ENCODE data around the gene MRPS18C. TPM values are rescaled to one million over a fixed set of nuclear protein-coding genes. Genes with fewer than 3 reads are reported as not detected.
"Not testable (repeated sequence)": the region's sequence is repeated elsewhere in the genome, so short reads cannot be mapped to it uniquely, and the experiment has no call there.

MRPS18C gene
- 51.4 TPM for total RNA-seq

DNA sequence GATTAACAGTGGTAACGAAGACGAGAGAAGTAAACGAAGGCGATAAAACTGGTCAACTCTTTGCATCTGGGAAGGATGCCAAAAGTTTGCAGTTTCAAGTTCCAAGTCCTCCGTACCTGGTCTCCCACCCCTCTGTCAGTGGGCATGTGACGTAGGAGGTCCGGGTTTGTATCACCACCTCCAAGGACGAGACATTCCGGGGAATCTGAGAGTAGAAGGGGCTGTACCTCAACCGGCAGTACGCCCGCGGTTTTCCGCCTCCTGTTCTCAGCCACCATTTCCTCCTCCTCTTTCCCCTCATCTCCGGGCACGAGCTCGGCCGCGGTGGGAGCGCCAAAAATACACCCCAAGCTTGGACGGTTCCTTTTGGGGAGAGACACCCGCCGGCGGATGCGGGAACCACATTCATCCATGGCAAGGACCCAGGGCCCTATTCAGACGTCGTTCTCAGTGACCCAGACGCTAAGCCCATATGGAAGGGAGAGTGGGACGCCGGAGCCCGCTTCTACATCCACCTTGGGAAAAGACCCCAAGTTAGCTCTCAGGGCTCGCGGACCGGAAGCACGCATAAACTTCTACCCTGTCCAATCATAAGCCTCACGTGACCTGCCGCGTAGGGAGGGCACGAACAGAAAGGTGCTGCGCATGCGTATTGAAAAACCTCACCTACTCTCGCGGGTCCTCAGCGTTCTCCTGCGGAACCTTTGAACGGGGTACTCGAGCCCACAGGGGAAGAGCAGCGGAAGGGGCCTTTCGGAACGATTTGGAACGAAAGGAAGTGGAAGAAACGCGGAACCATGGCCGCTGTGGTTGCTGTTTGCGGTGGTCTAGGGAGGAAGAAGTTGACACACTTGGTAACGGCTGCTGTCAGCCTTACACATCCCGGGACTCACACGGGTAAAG, at the start of gene MRPS18C, which contains the start of gene HELQ:
MRPS18C (plus strand) TSS at position 778 of the 903 bp plus-strand sequence; CDS start at position 798, 20 bp downstream.
HELQ (minus strand) TSS at position 543 of the 903 bp plus-strand sequence; CDS start at position 413, 130 bp downstream.
- ATAC-seq: peak; percentile 97

DNA sequence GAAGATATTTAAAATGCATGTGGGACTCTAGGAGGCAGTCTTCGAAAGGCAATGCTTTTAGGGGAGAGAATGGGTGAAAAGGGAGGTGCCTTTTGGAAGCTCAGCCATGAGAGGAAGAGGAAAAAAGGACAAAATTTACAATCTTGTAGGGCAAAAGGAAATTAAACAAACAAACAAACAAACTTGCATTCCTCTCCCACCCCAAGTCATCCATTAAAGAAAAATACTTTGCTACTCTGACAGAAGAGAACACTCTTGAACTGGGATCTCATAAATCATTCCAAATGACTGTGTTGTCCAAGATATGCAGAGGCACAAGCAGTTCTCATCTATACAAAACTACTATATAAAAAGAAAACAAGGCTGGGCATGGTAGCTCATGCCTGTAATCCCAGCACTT, 47.0 kb upstream of the MRPS18C start:
- ATAC-seq: no peak

DNA sequence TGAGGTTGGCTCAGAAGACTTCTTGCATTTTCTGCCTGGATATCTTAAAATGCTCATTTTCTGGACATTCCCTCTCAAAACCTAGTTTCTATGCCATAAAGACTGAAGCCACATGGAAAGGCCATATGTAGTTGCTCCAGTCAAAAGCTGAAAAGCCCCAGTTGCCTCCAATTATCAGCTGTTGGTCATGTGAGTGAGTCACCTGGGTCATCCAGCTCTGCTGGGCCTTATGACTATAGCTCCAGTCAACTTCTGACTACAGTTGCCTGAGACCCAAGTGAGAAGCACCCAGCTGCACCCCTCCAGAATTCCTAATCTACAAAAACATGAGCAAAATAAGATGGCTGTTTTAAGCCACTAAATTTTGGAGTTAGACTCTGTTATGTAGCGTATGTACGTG, 42.2 kb upstream of the MRPS18C start:
- ATAC-seq: no peak

DNA sequence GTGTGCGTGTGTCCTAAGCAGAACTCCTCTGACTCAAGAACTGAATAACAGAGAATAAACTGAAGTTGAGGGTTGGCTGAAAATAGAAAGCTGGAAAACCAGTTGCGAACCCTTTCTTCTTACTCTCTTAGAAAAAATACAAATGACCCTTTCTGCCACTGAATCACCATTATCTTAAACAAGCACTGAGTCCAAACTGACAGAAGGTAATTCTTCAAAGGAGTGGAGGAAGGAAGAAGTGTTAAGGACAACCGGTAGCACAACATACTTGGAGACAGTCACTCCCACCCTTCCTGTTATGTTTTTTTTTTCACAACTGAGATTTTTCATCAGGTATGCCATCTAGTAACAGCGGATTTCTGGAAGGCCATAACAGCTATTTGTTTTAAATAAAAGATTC, 38.3 kb upstream of the MRPS18C start:
- ATAC-seq: peak; percentile 81

DNA sequence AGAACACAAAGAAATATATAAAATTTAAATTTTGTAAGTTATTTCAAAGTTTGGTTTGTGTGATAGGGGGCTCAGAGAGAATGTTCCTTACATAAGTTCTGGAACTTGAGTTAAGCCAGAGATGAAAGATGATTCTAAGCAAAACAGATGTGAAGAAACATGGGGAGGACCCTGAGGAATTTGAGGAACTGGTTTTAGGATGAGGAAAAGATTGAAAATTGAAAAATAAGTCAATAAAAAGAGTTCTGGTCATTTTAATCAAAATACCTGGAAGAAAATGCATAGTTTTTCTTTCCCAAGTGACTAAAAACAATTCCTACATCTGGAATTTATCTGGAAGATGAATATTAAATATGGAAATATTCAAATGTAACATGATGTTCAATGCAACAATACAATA, 37.6 kb upstream of the MRPS18C start:
- no peak for ATAC-seq

DNA sequence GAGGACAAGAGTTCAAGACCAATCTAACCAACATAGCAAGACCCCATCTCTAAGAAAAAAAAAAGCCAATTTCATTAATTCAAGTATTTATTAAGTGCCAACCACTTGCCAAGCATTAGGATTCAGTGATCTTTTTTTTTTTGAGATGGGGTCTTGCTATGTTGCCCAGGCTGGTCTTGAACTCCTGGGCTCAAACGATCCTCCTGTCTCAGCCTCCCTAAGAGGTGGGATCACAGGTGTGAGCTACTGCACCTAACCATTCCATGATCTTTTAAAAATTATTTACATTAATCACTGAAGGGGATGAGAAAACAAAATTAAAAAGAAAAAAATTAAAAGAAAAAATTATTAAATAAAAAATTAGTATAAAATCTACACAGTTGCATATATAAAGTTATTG, 24.7 kb upstream of the MRPS18C start:
- ATAC-seq: no peak

DNA sequence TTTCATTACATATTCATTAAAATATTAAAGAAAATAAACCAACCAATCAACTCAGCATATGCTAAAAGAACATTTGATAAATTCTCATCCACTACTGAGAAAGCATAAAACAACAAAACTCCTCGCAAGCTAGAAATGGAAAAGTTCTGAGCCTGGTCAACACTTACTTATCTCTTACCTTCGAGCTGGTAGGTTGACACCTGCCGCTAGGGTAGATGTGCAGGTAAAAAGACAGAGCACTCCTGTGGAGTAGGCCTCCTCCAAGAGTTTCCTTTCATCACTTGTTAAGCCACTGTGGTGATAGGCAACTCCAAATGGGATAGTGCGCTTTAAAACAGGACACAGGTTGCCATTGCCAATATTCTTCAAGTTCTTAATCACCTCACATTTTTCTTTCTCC, 19.2 kb upstream of the MRPS18C start:
- ATAC-seq: no peak

DNA sequence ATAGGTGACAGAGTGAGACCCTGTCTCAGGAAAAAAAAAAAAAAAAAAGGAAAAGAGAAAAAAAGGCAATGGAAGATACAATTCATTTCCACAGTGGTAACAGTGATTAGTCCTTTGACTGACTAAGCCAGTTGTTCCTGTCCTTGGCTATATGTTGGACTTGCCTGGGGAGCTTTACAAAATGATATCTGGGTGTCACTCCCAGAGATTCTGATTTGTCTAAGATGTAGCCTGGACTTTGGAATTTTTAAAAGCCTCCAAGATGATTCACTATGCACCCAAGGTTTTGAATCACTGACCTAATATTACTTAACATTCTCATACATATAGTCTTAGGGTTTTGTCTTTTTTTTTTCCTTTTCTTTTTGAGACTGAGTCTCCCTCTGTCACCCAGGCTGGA, 17.1 kb upstream of the MRPS18C start:
- ATAC-seq: peak; percentile 57

DNA sequence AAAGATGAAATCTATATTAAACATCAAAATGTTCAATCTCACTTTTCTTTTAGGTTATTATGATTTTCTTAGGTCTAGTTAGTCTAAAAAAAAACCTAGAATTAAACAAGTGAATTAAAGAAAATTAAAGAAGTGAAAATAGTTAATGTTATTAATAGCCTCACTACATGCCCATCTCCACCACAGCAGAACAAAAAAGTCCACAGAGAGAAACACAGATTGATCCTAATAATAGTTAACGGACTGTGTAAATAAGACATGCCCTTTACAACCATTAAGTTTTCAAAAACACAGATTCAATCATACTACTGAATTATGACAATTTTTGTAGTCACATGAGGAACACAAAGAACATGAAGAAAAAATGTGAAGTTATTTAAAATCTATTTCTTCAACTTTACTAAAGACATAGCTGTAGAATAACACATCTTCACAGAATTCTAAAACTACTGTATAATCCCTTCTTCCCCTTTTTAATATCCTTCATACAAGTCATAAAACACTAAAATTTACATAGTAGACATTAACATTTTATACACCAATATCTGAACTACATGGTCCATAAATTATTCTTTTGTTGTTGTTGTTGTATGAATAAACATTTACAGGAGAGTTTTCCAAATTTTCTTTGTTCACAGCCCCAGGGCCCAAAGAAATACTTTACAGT, 15.6 kb upstream of the MRPS18C start:
- ATAC-seq: no peak

DNA sequence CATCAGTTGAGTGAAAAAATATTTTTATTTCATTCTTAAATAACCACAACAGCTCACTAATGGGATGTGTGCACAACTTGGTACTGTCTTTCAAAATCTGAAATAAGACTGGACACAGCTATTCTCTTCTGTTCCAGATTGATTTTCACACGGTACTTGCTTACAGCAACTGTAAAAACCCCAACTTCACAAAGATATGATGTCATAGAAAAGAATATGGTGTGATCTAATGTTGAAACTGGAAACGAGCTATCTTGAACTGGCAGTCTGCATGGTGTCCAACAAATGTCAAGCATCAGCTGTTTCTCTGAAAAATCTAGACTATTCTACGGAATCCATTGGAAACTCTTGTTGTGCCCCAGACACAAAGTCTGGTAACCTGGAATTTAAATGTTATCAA, 15.0 kb upstream of the MRPS18C start:
- ATAC-seq: no peak

DNA sequence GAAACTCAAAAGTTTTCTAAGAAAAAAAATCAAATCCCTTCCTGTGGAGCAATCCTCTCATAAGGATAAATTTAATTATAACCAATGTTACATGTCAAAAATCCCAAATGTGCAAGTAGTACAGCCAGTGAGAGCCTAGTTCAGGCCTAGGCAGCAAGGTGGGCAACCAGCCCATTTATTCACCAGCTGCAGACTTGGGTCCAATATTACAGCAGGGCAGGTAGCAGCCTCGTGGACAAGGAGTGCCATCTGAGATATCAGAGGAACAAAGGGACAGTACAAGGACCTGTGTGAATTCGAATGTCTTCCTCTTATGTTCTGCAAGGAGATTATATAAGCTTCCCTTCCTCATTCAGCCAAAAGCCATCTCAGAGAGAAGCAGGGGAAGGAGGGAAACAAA, 6.8 kb upstream of the MRPS18C start:
- no peak for ATAC-seq

DNA sequence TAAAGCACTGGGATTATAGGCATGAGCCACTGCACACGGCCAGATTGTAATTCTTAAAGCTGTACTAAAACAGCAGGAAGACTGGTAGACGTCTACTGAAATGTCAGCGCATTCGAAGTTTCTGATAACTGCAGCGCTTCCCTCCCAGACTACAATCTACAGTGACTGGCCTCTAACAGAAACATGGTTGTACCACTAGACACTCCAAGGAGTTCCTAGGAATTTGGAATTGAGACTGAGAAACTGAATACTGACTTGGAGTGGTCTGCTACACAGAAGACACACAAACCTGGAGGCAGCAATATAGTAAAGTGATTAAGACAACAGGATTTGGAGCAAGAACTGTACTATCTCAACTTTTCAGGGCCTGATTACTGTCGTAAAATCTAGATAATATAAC, 1.2 kb upstream of the MRPS18C start:
- no peak for ATAC-seq

DNA sequence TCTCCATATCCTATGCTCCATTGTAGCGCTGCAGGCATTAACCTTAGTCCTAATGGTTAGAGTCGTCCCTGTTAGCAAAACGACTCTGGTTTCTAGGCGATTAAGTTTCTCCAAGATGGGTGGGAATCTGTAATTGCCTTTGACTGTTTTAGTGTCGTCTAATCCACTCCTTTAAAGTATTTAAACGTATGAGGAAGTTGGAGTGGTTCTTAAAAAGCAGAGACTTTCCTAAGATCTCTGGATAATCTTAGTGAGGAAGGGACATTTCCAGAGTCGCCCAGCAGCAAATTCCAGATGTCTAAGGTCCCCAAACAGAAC, 285 bp downstream of the MRPS18C start:
- no peak for ATAC-seq

DNA sequence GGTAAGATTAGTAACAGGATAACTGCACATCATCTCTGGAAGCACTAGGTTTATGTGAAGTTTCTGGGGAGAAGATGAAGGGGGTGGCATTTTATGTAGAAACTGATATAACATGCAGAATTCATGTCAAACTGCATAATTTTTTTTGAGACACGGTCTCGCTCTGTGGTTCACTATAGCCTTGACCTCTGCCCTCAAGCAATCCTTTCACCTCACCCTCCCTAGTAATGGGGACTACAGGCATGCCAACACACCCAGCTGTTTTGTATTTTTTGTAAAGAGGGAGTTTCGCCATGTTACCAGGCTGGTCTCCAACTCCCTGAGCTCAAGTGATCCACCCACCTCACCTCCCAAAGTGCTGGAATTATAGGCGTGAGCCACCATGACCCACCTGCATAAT, 17.6 kb downstream of the MRPS18C start:
- no peak for ATAC-seq

DNA sequence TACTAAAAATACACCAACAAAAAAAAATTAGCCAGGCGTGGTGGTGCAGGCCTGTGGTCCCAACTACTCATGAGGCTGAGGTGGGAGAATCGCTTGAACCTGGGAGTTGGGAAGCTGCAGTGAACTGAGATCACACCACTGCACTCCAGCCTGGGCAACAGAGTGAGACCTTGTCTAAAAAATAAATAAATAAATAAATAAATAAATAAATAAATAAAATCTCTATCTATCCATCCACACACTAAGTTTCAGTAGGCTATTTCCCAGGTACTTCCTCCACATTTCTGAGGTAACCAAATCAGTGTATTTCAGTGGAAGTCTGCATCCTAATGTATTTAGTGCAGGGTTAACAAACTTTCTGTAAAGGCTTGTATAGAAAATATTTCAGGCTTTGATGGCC, 18.1 kb downstream of the MRPS18C start:
- no peak for ATAC-seq

DNA sequence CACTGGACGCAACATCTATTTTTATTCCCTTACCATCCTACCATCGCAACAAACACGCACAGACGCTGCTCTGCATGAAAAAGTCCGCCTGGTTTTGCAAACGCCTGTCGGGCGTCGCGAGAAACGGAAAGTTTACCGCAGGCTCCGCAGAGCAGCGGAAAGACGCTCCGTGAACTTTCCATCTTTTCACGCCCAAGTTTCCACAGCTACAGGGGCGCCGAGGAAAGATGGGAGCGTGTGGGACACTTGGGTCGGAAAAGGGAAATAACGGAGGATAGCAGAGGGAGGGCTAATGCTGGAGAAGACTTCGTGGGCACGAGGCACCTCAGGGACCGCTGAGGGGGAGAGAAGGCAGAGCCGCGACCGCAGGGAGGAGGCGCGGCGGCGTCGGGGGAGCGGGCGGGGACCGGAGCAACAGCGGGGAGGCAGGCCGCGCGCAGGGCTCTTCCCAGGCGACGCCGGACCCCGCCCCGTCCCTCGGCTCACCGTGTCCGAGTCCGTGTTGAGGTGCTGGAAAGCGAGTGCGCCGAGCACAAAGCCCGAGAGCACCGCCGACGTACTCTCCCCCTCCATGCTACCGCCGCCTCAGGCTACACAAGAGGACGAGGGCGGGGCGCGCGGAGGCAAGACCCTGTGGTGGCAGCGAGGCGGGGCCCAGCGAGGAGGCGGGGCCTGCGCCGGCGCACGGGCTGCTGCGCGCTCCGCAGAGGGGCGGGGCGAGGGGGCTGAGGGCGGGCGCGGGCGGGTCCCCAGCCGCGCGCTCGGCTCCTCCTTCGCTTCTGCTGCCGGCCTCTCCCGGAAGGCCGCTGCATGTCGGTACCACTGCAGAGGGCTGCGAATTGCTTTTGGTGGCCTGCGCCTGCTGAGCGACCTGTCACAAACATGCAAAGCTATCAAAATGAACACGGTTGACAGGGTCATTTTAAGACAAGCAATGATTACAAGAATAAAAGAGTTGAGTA, 28.9 kb downstream of the MRPS18C start, which contains the start of gene ABRAXAS1:
ABRAXAS1 (minus strand) TSS at position 601 of the 962 bp plus-strand sequence; CDS start at position 573, 28 bp downstream.
- peak; percentile 100 for ATAC-seq

DNA sequence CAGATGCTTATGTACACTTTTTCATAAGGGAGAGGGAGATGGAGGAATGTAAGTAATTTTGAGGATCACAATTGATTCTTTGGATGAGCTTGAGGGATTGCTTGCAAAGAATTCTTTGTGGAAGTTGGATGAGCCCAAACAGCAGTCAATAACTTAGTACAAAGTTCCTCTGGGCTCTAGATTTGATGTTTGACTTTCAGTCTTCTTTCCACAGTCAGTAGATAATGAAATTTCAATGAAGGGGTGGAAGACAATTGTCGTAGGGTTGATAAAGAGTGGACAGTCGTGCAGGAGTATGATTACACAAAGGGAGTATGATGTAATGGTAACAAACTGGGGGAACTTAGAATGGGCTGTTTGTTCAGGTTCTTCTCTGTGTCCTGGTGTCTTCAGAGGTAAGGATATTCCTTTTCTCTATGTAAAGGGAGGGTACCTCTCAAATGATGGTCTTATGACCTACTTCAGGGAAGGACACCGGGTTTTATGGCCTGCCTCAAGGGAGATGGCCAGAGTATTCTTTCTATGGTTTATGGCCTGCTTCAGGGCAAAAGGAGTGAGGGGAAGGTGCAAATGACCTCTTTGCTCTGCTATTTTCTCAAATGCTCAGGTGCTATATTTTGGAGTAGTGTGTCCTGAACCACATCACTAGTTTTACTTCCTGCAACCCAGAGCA, 30.7 kb downstream of the MRPS18C start:
- no peak for ATAC-seq

DNA sequence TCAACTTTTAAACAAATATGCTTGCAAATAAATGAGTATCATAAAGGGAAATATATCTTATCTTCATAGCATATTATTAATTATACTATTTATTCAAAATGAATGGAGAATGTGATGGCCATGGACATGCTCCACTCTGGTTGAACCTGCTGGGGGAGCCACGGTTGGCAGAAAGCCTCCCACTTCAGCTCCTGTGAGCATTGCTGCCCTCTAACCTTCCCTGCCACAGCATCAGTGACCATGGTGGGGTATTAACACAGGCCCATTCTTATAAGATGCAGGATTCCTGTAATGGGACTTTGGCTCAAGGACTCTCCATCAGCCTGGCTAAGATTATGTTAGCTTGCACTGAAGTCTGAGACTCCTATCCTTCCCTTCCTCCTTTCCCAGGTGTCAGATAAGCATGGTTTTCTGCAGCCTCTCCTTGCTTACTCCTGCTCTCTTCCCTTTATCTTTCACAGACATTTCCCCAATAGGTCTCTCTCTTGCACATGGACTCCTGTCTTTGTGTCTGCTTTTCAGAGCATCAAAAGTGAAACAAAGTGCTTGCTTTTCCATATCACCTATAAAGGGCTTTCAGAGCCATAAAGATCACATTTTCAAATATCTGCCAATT, 34.0 kb downstream of the MRPS18C start:
- ATAC-seq: no peak

DNA sequence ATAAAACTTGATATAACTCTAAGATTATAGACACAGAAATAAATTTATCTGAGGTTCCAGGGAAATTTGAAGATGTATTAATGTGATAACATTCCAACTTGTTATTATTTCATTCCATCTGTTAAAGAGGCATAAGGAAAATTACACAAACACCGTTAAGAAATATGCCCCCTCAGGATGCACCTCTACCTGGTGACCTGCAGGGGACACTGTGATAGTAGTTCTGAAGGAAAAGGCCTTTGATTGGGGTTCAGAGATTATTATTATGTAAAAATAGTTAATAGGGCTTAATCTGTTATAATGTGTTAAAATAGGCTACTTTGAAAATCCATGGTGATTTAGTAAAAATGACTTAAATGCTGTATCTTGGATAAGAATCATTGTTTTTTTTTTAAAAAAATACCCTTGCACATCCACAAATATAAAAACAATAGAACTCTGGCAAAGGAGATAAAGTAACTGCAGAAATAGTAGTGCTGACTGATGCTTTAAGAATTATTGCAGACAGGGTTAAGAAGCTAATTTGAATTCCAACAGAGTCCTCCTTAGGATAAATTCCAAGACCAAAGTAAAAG, 35.1 kb downstream of the MRPS18C start:
- no peak for ATAC-seq

DNA sequence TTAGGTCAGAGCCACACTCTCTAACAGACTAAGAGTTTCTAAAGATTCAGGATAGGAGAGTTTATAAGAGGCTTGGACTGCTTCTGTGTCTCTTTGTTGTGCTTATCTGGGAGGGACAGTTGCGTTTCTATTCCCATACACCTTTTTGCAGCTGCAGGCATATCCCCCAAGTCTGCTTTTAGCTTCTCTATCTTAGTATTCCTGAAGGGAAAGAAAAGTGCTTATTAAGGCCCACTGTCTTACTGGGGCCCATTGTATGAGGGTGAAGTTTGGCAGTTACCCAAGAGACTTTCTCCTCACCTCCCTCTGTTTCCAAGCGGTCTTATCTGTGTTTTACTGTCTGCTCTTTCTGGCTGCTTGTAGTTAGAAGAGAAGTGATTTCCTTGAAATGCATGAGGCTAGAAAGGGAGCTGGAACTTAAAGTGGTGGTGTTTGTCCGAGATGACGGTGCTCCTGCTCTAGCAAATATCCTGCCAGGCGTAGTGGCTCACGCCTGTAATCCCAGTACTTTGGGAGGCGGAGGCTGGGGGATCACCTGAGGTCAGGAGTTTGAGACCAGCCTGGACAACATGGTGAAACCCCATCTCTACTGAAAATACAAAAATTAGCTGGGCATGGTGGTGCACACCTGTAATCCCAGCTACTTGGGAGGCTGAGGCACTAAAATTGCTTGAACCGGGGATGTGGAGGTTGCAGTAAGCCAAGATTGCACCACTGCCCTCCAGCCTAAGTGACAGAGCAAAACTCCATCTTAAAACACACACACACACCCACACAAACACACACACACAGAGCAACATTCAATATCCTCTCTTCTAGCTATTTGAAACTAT, 40.4 kb downstream of the MRPS18C start:
- ATAC-seq: not testable (repeated sequence)

Data from esophagus mucosa (tissue), 1 donor.